HG03342 (cell line): ENCODE data around the gene TFB1M.
"Not testable (repeated sequence)": the region's sequence is repeated elsewhere in the genome, so short reads cannot be mapped to it uniquely, and the experiment has no call there.

Experiments
- ATAC-seq: cut with Tn5 transposase; IDR thresholded peaks from one replicate; pipeline ENCODE4 v1.9.1; 2021; ENCODE audit warnings: mild to moderate bottlenecking, moderate library complexity; ENCODE audit not compliant: unreplicated experiment

Gene TFB1M

GRCh38 chr6:155314092-155314772, at the start of gene TFB1M:
TSS of gene TFB1M (minus strand) at chr6:155314484. CDS start at chr6:155314428, 56 bp downstream.
- peak; percentile 93 for ATAC-seq

DNA sequence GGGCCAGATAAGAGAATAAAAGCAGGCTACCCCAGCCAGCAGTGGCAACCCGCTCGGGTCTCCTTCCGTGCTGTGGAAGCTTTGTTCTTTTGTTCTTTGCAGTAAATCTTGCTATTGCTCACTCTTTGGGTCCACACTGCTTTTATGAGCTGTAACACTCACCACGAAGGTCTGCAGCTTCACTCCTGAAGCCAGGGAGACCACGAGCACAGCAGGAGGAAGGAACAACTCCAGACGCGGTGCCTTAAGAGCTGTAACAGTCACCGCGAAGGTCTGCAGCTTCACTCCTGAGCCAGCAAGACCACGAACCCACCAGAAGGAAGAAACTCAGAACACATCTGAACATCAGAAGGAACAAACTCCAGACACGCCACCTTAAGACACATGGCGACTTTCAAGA, 49.7 kb upstream of the TFB1M start:
- not testable (repeated sequence) for ATAC-seq

GRCh38 chr6:155362968-155363632, 48.8 kb upstream of the TFB1M start:
- ATAC-seq, result not testable (repeated sequence)

DNA sequence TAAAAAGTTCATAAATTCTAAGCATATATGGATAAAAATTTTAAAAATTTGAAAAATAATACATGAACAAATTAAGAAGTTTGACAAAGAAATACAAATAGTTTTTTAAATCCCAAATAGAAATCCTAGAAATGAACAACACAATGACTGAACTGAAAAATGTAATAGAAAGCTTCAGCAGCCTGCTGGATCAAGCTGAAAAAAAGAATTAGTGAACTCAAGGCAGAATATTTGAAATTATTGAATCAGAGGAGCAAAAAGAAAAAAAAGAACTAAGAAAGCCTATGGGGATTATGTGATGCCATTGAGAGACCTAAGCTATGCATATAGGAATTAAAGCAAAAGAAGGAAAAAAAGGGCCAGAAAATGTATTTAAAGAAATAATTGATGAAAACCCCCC, 39.9 kb upstream of the TFB1M start:
- no peak for ATAC-seq

DNA sequence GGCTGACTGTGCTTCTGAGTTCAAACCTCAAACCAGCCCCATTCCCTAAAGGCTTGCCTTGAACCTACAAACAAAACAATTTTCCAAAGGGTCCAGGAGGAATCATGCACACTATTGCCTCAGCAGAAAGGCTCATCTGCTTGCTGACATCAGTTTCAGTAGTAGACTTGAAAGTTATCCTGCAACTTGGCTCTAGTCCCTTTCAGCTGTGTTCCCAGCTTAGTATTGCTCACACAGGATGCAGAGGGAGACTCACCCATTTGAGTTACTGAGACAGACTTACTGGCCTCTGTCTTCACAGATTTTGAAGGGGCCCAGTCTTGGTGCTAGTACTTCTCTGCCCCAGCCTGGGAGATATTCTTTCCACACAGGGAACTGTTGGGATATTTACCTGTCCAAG, 38.5 kb upstream of the TFB1M start:
- no peak for ATAC-seq

DNA sequence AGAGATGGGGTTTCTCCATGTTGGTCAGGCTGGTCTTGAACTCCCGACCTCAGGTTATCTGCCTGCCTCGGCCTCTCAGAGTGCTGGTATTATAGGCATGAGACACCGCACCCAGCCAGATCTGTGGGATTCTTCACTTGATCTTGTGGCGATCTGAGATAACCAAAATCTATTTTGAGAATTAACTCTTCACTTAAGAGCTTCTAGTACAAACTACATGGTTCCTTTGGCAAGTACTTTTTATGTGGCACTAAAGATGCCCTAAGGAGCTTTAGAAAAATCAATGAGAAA, 37.8 kb upstream of the TFB1M start:
- no peak for ATAC-seq

DNA sequence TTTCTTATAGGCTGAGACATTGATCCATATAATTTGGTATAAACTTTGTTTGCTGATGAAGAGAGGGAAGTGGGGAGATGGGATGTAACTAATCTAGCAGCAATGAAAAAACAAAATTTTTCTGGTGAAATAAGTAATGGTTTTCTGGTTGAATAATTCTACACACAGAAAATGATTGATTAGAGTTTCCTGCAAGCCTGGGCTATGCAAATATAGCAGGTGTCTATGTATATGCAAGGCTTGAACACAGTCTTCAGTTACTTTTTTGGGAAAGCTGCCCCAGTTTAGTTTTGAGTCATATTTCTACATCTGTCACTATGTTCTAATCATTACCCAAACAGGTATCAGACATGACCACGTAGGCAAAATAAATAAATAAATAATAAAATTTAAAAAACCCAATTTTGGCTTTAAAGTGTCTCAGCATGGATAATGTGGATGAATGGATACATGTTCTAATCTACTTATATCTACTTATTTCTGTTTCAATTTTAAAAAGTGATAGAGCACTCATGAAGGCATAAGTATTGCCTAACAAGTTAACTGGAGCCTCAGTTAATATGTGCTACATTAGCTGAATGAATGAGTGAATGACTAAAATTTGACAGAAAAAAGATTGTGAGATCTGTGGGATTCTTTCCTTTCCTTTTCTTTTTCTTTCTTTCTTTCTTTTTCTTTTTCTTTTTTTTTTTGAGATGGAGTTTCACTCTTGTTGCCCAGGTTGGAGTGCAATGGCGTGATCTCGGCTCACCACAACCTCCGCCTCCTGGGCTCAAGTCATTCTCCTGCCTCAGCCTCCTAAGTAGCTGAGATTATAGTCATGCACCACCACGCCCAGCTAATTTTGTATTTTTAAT, 37.2 kb upstream of the TFB1M start:
- ATAC-seq, result peak; percentile 97

DNA sequence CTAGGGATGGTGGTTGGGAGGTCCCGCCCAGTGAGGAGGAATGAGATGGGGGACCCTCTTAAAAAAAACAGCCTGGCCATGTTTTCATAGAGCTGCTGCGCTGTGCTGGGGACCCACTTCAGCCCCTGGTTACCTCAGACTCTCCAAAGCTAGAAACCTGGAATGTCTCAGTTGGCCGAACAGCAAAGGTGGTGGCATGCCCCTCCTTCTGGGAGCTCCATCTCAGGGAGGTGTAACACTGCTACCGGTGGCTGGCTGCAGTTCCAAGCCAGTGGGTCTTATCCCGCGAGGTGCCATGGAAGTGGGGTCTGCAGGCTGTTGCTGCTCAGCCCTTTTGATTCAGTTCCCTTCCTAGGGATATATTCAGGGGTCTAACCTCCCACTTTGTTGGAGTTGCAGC, 35.7 kb upstream of the TFB1M start:
- ATAC-seq, result no peak

DNA sequence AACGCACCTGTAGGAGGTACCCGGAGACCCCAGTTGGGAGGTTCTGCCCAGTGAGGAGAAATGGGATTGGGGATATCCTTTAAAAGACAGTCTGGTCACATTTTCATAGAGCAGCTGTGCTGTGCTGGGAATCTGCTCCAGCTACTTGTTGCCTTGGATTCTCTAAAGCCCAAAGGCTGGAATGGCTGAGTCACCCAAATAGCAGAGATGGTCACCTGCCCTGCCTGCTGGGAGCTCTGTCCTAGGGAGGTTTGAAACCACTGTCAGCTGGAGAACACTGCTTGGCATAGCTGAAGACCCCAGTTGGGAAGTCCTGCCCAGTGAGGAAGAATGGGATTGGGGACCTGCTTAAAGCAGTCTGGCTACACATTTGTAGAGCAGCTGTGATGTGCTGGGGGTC, 34.8 kb upstream of the TFB1M start:
- ATAC-seq, result no peak

DNA sequence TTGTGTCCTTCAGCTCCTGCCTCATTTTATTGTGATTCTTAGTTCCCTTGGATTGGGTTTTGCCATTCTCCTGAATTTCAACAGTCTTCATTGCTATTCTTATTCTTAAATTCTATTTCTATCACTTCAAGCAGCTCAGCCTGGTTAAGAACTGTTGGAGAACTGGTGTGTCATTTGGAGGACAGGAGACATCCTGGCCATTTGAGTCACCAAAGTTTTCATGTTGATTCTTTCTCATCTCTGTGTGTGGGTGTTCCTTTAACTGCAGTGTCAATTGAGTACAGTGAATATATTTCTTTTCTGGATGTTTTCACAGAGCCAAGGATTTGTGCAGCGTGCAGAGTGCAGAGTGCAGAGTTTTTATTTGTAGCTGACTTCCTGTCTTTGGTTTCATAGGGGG, 33.5 kb upstream of the TFB1M start:
- ATAC-seq, result no peak

DNA sequence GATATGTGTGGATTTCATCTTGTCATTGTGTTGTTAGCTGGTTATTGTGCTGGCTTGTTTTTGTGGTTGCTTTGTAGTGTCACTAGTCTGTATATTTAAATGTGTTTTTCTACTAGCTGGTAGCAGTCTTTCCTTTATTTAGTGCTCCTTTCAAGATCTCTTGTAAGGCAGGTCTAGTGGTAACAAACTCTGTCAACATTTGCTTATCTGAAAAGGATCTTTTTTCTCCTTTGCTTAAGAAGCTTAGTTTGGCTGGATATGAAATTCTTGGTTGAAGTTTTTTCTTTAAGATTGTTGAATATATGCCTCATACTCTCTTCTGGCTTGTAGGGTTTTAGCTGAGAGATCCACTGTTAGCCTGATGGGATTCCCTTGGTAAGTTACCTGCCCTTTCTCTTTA, 32.7 kb upstream of the TFB1M start:
- no peak for ATAC-seq

- no peak for ATAC-seq
These were observed 30.2 kb upstream of the TFB1M start for GRCh38 chr6:155344341-155345006.

DNA sequence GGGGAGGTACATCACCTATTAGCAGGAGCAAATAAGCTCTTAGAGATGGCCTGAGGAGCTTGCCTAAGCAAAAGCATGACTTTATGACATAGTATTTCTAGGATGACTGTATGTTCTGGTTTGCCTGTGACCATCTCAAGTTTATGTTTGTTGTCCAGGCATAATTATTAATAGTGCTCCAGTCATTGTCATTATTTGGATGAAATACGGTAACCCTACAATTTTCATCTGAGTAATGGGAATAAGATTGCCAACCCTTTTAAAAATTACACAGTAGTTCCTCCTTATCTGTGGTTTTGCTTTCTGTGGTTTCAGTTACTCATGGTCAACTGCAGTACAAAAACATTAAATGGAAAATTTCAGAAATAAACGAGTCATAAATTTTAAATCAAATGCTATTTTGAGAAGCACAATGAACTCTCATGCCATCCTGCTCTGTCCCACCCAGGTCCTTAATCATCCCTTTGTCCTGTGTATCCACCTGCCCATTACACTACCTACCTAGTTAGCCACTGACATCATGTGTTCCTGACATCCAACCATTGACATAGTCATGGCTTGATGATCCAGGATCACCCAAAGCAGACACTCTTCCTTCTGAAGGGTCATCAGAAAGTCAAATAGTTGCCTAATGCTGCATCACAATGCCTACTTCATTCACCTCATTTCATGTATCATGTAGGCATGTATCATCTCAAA, 27.0 kb upstream of the TFB1M start:
- peak; percentile 65 for ATAC-seq

GRCh38 chr6:155340464-155341129, 26.3 kb upstream of the TFB1M start:
- ATAC-seq, result peak; percentile 35

GRCh38 chr6:155339929-155340328, 25.6 kb upstream of the TFB1M start:
- not testable (repeated sequence) for ATAC-seq

DNA sequence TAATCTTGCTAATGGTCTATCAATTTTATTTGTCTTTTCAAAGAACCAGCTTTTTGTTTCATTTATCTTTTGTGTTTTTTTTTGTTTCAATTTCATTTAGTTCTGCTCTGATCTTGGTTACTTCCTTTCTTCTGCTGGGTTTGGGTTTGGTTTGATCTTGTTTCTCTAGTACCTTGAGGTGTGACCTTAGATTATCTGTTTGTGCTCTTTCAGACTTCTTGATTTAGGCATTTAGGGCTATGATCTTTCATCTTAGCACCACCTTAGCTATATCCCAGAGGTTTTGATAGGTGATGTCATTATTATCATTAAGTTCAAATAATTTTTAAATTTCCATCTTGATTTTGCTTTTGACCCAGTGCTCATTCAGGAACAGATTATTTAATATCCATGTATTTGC, 24.0 kb upstream of the TFB1M start:
- ATAC-seq, result not testable (repeated sequence)

GRCh38 chr6:155335265-155335664, 21.0 kb upstream of the TFB1M start:
- ATAC-seq, result no peak

DNA sequence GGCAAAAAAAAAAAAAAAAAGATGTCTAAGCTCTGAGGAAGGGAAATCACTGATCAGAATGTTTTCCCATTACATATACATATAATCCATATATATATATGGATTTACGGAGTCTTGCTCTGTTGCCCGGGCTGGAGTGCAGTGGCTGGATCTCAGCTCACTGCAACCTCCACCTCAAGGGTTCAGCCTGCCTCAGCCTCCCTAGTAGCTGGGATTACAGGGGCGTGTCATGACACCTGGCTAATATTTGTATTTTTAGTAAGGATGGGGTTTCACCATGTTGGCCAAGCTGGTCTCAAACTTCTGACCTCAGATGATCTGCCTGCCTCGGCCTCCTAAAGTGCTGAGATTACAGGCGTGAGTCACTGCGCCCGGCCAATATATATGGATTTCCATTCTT, 19.8 kb upstream of the TFB1M start:
- not testable (repeated sequence) for ATAC-seq

DNA sequence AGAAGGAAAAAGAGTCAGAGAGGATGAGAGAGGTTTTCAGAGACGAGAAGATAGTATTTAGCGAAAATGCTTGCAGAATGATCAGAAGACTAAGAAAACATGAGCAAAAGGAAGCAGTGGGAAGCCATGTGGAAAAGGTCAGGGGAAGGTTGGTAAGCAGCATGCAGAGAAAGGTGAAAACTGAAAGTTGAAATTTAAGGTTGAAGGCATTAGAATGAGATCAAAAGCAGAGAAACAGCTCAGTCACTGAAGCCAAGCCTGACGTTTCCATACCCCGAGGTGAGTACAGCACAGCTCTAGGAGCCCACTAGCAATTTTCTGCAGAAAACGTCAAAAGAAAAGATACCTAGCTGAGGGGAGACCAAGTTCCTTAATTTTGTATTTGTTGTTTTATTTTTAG, 19.1 kb upstream of the TFB1M start:
- ATAC-seq, result peak; percentile 75

DNA sequence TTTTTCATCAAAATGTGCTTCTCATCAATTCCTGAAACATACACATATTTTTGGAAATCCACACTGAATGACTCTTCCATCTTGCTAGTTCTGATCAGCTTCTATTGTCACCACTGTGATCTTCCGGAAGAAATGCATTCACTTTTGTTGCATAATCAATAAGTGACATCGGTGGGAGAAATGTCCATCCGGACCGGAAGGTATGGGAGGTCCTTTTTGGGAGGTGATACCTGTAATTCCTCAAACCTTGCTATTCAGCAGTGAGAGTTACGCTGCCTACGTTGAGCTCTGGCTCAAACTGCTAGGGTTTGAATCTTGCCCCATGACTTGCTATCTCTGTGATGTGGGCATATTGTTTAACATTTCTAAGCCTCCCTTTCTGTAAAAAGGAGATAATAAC, 16.6 kb upstream of the TFB1M start:
- ATAC-seq, result no peak
